ENCODE measurements around the gene BEND3. TPM values are rescaled to one million over a fixed set of nuclear protein-coding genes. Genes with fewer than 3 reads are reported as not detected.

Gene BEND3
- polyA plus RNA-seq, 2 of the 4 experiments (the other 2 are of a cell fraction) = 2.2 to 2.3 TPM

DNA sequence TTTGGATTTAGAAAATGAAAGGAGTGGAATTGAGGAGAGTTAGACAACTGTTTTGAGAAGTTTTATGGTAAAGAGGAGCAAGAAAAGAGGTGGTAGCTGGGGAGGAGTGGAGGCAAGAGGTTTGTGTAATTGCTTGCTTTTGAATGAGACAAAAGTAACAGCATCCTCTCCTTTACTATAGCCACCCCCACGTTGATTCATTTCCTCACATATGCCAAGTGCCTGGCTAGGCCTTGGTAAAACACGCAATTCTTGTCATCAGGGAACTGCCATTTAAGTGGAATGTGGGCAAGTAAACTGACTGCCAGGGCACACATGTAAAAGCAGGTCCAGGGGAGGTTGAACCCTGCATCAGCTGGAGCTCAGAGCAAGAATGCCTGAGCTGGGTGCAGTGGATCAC lies 83.3 kb downstream of the BEND3 start:
- CTCF ChIA-PET = no interaction called here
- FAIRE-seq = no peak
- TF ChIP-seq, protein P1, sequence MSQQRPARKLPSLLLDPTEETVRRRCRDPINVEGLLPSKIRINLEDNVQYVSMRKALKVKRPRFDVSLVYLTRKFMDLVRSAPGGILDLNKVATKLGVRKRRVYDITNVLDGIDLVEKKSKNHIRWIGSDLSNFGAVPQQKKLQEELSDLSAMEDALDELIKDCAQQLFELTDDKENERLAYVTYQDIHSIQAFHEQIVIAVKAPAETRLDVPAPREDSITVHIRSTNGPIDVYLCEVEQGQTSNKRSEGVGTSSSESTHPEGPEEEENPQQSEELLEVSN (IDR thresholded peaks at IDR 0.05; ENCODE audit: borderline replicate concordance, low read depth) = no peak
- POLR2A ChIA-PET = no interaction called here
- no peak for DNase-seq (ENCODE audit: low read depth in 1 of 2, low spot score in 1 of 2)
- H3K4me2 ChIP-seq = no peak overlapping the region
- ATAC-seq = no peak
- H3K9me3 ChIP-seq = 0 out of 3 replicates have a peak, but pooled peaks cover 2% of the 10 kb centered on the region
- H3K27ac ChIP-seq = no peak overlapping the region
- WGBS (ENCODE audit: missing lambda C conversion rate) = 89% methylated on average over 2 of the region's 2 CpGs
- H3K4me1 ChIP-seq = no peaks in the 10 kb centered on the region
- no peak overlapping the region for H3K4me3 ChIP-seq

DNA sequence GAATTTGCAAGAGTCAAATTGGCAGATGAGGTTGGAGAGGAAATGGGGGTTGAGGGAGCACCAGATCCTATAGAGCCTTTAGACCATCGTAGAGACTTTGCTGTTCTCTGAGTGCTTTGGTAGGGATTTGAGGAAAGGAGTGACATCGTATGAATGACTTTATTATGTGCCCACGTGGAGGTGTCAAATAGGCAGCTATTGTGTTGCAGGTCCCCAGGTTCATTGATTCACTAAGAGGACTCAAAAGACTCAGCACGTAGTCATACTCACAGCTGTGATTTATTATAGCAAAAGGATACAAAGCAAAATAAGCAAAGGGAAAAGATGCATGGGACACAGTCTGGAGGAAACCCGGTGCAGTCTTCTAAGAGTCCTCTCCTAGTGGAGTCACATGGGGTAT lies 85.2 kb downstream of the BEND3 start:
- H3K27ac ChIP-seq = no peak overlapping the region
- H3K4me3 ChIP-seq = no peak overlapping the region
- 0 out of 3 replicates have a peak, but pooled peaks cover 2% of the 10 kb centered on the region for H3K9me3 ChIP-seq
- no peak for DNase-seq (ENCODE audit: low read depth in 1 of 2, low spot score in 1 of 2)
- H3K4me2 ChIP-seq = no peak overlapping the region
- ChIA-PET CTCF (interaction anchor here (1.6 kb wide), 1 partner anchor 84 kb away, joined by 3 read pairs; no protein-coding TSS in a partner anchor), POLR2A (no interaction called here)
- WGBS (ENCODE audit: missing lambda C conversion rate) = 81% methylated on average over 5 of the region's 5 CpGs
- ATAC-seq = no peak
- no peaks in the 10 kb centered on the region for H3K4me1 ChIP-seq
- TF ChIP-seq MYC (IDR thresholded peaks at IDR 0.05; ENCODE audit: borderline replicate concordance, low read length) (no peak), PHF8 (IDR thresholded peaks at IDR 0.05; ENCODE audit: borderline replicate concordance, low read depth) (no peak), HOXB13 (CRISPR knock-in tag; IDR thresholded peaks at IDR 0.05; ENCODE audit: low read depth) (no peak), CHD2 (IDR thresholded peaks at IDR 0.05; ENCODE audit: low read length, partially characterized antibody) (no peak), POLR2AphosphoS2 (conservative IDR thresholded peaks at IDR 0.05; ENCODE audit: low read length) (no peak)
- TF ChIP-seq, protein P2, sequence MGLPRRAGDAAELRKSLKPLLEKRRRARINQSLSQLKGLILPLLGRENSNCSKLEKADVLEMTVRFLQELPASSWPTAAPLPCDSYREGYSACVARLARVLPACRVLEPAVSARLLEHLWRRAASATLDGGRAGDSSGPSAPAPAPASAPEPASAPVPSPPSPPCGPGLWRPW (IDR thresholded peaks at IDR 0.05) = no peak
- no peak for FAIRE-seq

DNA sequence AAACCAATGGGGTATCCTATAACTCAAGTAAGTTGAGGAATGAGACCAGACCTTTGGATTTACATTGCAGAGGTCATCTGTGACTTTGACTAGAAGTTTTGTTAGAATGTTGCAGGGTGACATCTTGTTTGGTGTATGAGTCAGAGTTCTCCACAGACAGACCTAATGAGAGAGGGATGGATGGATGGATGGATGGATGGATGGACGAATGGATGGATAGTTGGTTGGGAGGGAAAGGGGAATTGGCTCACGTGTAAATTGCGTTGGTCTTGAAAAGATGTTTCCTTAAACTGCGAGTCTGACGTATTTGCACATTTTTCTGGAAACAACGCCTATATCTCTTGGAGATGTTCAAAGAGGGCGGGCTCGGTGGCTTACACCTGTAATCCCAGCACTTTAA lies 88.3 kb downstream of the BEND3 start:
- FAIRE-seq = no peak
- Histone ChIP-seq H3K4me1 (no peaks in the 10 kb centered on the region; the same call in 2 of the 3 replicates), H3K9me3 (0 out of 3 replicates have a peak, but pooled peaks cover 2% of the 10 kb centered on the region), H3K27ac (no peak overlapping the region), H3K4me2 (no peak overlapping the region), H3K4me3 (no peak overlapping the region)
- ChIA-PET CTCF (interaction anchor here (0.6 to 1.6 kb wide), 4 partner anchors 23 to 433 kb away, joined by 3 read pairs; no protein-coding TSS in a partner anchor), POLR2A (no interaction called here)
- 91% methylated on average over 8 of the region's 8 CpGs for WGBS (ENCODE audit: missing lambda C conversion rate)
- no peak for ATAC-seq
- no peak for DNase-seq (ENCODE audit: low read depth in 1 of 2, low spot score in 1 of 2)
- TF ChIP-seq CEBPB (IDR thresholded peaks at IDR 0.05) (no peak), GATA3 (IDR thresholded peaks at IDR 0.05; ENCODE audit: borderline replicate concordance) (no peak), EP300 (IDR thresholded peaks at IDR 0.05) (no peak), HEYL (CRISPR knock-in tag; IDR thresholded peaks at IDR 0.05) (no peak), KDM5A (IDR thresholded peaks at IDR 0.05) (no peak), KDM1A (IDR thresholded peaks at IDR 0.05; ENCODE audit: low read depth) (no peak), ZNF302 (CRISPR knock-in tag; IDR thresholded peaks at IDR 0.05) (no peak), TP53 (CRISPR knock-in tag; IDR thresholded peaks at IDR 0.05) (no peak), HOXA7 (CRISPR knock-in tag; IDR thresholded peaks at IDR 0.05) (no peak), ZFP36 (IDR thresholded peaks at IDR 0.05; ENCODE audit: borderline replicate concordance, partially characterized antibody) (no peak), HOXB5 (CRISPR knock-in tag; IDR thresholded peaks at IDR 0.05) (no peak), ESRRA (IDR thresholded peaks at IDR 0.05; ENCODE audit: borderline replicate concordance, low read length) (no peak), SMC3 (IDR thresholded peaks at IDR 0.05) (no peak), RCOR1 (IDR thresholded peaks at IDR 0.05; ENCODE audit: low read depth, low read length) (no peak), CBX2 (IDR thresholded peaks at IDR 0.05; ENCODE audit: borderline replicate concordance, low read depth) (no peak)
- TF ChIP-seq, protein P3, sequence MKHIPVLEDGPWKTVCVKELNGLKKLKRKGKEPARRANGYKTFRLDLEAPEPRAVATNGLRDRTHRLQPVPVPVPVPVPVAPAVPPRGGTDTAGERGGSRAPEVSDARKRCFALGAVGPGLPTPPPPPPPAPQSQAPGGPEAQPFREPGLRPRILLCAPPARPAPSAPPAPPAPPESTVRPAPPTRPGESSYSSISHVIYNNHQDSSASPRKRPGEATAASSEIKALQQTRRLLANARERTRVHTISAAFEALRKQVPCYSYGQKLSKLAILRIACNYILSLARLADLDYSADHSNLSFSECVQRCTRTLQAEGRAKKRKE (CRISPR knock-in tag; IDR thresholded peaks at IDR 0.05; ENCODE audit: low read depth) = no peak
- TF ChIP-seq, protein P2 (IDR thresholded peaks at IDR 0.05) = no peak
